GM13977 (cell line): ENCODE results near the gene DNLZ.
"Not testable (repeated sequence)": the region's sequence is repeated elsewhere in the genome, so short reads cannot be mapped to it uniquely, and the experiment has no call there.

ENCODE experiments used
- DNase-seq: peaks from one replicate; pipeline ENCODE4 v3.0.0; 2012; ENCODE audit warnings: low spot score
- CTCF ChIP-seq: IDR thresholded peaks from 2 replicates; pipeline ENCODE4 v1.5.1; 2012; ENCODE audit warnings: mild to moderate bottlenecking, control low read depth; ENCODE audit not compliant: insufficient read depth; ENCODE audit errors: extremely low read depth, missing control alignments
- in situ Hi-C: fragments of 300-500 bp; cut with MboI; formaldehyde crosslinking; loops from one replicate; pipeline ENCODE4 v1.12.0; 2022; ENCODE audit warnings: low sequenced_read_pairs, low pct_unique_long_range_greater_than_20kb, mixed read lengths, inconsistent platforms; ENCODE audit not compliant: unreplicated experiment

Gene DNLZ

GRCh38 chr9:136353757-136354488 is 9.6 kb downstream of the DNLZ start:
- no peak for DNase-seq
- in situ Hi-C loops, result no loop called here
- no peak for TF ChIP-seq CTCF

DNA sequence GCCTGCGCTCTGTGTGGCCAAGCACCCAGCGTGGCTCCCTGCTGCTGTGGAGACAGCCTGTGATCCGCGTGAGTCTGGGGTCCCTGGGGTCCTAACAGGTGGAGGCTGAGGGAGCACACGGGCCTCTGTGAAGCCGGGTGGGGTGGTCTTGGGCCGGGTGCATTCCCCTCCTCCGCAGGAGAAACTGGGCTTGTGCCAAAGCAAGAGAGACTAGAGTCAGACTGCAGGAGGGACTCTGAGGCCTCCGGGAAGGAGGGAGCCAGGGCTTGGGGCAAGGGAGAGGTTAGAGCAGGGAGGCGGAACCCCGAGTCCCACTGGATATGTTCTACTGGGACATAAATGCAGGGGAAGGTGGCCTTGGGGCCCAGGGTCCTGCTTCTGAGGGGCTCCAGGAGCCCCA is 10.5 kb downstream of the DNLZ start:
- no peak for DNase-seq
- no peak for TF ChIP-seq CTCF
- in situ Hi-C loops, result no loop called here

DNA sequence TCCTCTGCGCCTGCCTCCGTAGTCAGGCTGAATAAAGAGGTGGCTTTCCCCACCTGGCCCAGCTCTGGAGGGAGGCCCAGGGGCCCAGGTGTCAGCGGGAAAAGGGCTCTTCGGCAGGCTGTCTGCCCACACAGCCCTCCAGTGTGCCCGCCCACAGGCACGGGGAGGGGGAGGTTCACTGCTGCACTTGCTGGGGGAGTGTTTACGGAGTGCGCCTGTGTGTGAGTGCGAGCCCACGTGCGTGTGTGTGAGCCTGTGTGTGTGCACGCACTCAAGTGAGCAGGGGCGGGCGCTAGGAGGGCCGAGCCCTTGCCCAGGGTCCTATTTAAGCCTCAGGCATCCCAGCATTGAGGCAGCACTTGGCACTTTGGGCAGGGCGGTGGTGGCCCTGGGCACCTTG is 10.9 kb downstream of the DNLZ start:
- no peak for TF ChIP-seq CTCF
- in situ Hi-C loops, result no loop called here
- DNase-seq, result no peak

- DNase-seq, in situ Hi-C loops: not testable (repeated sequence)
These were observed 11.7 kb downstream of the DNLZ start for GRCh38 chr9:136351868-136352267.

DNA sequence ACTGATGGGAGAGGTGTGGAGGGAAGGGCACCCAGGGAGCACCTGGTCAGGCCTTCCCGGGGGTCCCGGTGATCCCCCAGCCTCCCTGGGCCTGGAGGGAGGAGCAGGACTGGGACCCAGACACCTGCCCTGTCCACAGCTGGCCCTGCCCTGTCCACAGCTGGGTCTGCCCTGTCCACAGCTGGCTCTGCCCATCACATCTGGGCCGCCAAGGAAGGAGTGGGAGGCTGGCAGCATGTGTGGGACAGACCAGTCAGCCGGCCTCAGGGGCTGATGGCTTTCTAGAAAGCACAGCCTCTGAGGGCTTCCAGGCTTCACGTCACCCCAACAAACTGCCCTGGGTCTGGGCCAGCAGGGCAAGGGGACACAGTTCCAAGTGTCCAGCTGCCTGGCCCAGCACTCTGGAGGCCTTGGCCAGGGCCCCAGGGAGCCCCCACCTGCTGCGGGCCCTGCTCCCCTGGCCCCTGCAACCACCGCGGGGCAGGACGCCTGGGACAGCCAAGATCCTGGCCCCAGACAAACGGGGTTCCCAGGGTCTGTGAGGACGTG is 12.2 kb downstream of the DNLZ start:
- DNase-seq, result no peak
- in situ Hi-C loops, result no loop called here
- no peak for TF ChIP-seq CTCF

DNA sequence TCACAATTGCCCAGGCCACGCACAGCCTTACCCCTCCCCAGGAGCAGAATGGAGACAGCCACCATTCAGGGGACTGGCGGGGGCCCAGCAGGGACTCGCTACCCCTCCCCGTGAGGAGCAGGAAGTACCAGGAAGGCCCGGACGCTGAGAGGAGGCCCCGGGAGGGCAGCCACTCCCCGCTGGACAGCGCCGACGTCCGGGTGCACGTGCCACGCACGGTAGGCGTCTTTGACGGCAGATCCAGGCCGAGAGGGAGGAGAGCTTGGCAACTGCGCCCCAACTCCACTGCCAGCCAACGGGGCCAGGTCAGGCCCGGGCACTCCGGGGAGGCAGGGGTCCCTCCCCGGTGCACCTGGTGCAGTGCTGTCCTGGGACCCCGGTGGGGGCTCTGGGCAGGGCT is 14.0 kb downstream of the DNLZ start:
- no peak for TF ChIP-seq CTCF
- in situ Hi-C loops, result no loop called here

DNA sequence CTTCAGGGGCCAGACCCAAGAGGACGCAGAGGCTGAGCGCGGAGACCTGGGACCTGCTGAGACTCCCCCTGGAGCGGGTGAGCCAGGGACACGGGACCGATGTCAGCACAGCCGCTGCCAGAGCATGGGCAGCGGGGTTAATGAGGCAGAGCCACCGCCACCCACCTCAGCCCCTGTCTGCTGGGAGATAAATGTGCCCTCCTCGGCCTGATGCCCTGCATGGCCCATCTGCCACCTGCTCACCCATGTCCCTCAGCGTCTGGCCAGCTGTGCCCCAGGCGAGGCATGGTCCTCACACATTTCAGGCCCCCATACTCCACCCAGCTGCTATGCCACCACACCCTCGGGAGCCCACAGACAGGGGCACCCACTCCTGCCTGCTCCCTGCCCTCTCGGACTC is 14.9 kb downstream of the DNLZ start:
- TF ChIP-seq CTCF, result no peak
- in situ Hi-C loops, result no loop called here
- no peak for DNase-seq

More for the DNA sequence above, 14.0 kb downstream of the DNLZ start:
- no peak for DNase-seq
